VCaP (cell line): ENCODE data around the gene ERRFI1.

Experiments
- H3K27ac ChIP-seq: fragments of 450-650 bp; 2 replicates; pipeline ENCODE4 v1.5.1; 2017
- TF ChIP-seq, protein P1 (sequence below): fragments of 450-650 bp; conservative IDR thresholded peaks from 2 replicates; pipeline ENCODE4 v1.5.1; 2017; ENCODE audit warnings: mild to moderate bottlenecking, moderate library complexity

Gene ERRFI1

DNA sequence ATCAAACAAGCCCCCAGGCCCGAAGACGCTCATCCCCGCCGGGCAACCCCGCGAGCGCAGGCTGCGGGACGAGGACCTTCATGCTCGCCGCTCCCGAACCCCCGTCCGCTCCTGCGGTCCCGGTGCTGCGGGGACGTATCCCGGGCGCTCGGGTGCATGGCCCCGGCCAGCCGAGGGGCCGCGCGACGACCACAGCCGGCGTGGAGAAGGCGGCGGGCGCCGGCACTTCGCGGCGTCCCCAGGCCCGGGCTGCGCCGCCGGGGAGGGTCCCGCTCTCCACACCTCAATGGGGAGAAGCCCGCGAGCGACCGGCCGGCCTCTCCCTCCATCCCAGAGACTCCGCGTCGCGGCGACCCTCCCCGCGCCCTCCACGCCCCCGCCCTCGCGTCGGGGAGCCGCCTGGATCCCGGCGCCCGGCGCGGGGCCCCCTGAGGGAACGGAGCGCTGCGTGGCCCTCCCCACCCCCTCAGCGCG, 401 bp downstream of the ERRFI1 start:
- H3K27ac ChIP-seq, result peak overlapping the region; percentile 92
- TF ChIP-seq, protein P1, sequence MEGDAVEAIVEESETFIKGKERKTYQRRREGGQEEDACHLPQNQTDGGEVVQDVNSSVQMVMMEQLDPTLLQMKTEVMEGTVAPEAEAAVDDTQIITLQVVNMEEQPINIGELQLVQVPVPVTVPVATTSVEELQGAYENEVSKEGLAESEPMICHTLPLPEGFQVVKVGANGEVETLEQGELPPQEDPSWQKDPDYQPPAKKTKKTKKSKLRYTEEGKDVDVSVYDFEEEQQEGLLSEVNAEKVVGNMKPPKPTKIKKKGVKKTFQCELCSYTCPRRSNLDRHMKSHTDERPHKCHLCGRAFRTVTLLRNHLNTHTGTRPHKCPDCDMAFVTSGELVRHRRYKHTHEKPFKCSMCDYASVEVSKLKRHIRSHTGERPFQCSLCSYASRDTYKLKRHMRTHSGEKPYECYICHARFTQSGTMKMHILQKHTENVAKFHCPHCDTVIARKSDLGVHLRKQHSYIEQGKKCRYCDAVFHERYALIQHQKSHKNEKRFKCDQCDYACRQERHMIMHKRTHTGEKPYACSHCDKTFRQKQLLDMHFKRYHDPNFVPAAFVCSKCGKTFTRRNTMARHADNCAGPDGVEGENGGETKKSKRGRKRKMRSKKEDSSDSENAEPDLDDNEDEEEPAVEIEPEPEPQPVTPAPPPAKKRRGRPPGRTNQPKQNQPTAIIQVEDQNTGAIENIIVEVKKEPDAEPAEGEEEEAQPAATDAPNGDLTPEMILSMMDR, result no peak

DNA sequence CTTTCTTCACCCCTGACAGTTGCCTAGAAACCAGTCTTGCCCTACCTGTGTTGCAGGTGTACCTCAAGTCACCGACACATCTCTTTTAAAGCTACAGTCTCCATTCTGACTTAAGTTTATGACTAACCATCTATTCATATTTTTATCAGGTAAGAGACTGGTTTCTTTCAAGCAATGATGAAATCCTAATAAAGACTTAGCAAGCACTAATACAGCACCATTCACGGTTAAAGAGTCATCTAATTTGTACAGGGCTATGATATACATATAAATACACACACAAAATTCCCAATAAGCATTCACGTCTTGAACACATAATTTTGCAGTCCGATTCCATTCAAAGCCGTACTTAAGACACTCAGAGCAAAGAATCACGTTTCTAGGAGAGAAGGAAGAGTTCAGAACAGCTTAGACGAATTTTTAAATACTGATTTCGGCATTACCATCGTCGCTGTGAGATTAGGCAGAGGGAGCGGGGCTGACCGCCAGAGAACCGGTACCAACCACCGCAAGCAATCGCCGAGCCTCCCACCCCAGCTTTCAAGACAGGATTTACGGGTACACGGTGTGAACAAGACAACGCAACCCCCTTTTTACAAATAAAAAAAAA, 943 bp downstream of the ERRFI1 start:
- TF ChIP-seq, protein P1, result no peak
- H3K27ac ChIP-seq, result peak overlapping the region; percentile 92

DNA sequence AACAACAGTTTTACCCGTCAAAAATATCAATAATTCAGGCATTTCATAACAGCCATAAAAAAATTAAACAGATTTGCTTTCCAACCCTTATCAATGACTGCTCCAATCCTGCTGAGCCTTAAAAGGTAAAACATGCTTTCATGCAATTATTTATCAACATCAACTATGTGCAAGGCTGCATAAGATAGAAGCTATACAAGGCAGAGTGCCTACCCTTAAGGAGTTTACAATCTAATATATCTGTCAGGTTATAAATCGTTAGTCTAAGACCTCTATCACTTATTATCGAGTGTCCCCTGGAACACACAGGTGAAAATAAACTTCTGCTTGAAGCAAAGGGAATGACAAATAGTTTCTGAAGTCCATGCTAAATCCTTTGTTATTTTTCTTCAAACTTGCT, 1.8 kb downstream of the ERRFI1 start:
- peak overlapping the region; percentile 92 for H3K27ac ChIP-seq
- TF ChIP-seq, protein P1, result no peak

DNA sequence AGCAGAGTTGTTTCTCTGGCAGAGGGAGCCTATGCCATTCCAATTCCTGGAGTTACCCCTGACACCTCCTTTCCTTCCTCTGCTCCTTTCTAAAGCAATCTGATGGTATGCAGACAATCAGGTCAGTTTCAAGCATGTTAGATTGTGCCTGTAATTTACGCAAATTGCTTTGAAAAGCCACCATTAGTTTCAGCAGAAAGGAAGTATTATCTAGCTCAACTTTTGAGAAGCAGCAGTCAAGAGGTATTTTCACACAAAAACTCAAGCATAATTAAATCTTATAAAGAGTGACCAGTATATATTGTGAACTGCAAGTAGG, 2.2 kb downstream of the ERRFI1 start:
- peak overlapping the region; percentile 92 for H3K27ac ChIP-seq
- TF ChIP-seq, protein P1, result no peak

DNA sequence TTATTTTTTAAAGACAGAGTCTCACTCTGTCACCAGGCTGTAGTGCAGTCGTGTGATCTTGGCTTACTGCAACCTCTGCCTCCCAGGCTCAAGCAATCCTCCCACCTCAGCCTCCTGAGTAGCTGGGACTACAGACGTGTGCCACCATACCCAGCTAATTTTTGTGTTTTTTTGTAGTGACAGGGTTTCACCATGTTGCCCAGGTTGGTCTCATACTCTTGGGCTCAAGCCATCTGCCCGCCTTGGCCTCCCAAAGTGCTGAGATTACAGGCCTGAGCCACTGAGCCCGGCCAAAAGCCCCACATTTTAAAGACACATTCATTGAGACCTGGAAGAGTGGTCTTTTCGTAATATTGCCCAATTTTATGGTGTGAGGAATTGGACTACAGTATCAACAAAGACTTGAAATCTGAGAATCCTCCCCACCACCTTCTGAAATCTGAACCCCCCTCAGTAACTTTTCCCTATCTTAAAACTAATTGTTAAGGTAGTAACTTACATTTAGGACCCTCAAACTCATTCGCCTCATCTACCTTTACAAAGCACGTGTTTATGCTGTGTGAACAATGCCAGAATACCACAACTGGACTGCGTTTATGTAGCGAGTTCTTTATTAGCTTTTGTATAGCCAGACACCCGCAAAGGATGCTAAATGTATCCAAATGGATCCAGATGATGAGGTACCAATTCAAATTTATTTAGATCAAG, 2.7 kb downstream of the ERRFI1 start:
- TF ChIP-seq, protein P1, result no peak
- peak overlapping the region; percentile 92 for H3K27ac ChIP-seq

DNA sequence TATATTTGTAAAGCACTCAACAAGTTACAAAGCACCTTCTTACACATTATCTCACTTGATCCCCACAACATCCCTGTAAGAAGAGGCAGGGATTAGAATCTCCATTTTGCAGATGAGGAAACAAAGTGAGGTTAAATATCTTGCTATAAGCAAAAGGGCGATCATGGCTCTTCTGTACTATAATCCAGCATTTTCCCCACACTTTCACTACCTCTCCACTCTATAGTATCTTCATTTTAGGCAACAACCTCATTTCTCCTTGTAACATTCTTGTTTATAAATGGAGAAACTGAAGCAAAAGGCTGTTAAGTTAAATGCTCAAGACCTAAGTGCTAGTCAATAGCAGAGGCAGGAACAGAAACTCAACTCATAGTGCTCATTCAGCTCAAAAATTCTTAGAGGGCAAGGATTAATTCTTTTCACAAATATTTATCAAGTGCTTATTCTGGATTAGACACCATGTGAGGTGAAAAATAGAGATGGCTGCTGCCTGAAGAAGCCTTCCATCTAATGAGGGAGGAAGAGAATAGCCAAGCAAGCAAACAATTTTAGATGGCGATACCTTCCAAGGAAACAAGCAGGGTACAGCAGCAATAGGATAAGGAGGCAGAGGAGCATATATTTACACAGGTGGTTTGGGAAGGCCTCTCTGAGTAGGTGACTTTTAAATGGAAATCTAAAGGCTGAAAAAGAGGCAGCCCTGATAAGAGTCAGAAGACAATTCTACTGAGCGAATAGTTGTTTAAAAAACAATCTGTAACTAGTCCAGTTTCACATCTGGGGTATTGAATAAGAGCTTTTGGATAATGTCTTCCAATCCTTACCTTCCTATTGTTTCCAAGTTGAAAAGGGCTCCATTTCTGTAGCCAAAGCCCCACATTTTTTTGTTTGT, 3.5 kb downstream of the ERRFI1 start:
- TF ChIP-seq, protein P1, result no peak
- peak overlapping the region; percentile 92 for H3K27ac ChIP-seq

DNA sequence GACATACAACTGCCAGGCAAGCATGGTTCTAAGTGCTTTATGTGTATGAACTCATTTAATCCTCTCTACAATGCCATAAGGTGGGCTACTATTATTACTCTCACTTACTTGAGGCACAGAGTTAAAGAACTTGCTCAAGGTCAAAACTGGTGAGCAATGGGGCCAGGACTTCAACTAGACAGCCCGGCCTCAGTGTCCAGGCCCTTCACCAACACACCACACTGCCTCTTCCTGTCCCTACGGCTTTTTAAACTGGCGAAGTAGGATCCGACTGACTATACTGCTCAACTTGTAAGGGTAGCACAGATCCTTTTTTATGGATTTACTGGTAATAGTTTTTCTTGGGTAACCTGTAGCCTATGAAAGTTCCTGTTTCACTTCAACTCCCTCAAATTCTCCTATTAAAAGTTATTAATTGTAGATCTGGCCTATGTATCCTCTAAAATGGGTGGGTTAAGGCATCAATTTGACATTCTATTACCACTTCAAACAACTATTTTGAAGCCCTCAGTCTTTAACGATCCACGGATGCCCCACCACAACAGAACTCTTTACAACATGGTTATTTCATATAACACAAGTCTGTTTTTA, 4.3 kb downstream of the ERRFI1 start:
- TF ChIP-seq, protein P1, result no peak
- H3K27ac ChIP-seq, result no peak overlapping the region
